UCSD-AML1 (cell line): ENCODE results near the gene EDAR.

Experiments used
- DNase-seq: peaks from one replicate; lab custom pipeline; 2025; ENCODE audit not compliant: unreplicated experiment; lab: John Stamatoyannopoulos, UW

The EDAR gene

DNA sequence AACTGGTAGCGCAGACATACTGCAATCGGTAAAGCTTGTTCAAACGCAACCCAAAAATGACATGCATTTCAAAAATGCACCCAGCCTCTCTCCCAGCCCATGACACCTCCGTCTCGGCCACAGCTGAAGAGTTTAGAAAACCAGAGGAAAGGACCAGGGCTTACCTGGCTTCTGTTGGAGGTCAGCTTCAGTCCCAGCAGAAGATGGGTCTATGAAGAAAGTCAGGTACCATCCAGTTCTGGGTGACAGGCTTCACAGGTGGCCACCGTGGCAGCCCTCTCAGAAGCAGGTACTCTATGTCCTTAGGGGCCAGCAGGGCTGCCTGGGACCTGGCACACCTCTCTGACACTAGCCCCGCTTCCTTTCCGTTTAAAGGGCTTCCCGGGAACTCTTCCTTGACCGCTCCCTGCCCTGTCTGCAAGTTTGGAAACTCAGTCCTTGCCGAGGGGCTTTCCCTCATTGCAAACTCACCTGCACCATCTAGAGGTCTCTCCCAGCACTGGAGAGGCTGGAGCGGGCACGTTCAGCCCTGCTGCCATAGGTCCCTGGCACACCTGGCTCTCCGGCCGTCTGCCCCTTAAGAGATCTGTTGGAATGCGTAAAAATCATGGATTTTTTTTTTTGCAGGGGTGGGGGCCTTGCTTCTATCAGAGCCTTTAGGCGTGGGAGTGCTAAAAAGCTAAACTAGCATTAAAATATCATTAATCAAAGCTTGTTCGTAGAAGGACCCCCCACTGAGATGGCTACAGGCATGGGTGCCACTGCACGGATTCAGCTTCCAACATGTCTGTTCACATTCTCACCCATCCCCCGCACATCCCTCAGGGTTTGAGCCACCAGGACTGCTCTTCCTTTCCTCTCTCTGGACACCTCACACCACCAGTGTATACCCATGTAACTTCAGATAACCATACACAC, at the start of gene EDAR:
Gene EDAR (minus strand): TSS at position 425 of the 918 bp plus-strand sequence. CDS start 58,206 bp downstream, outside the sequence.
- DNase-seq = peak; percentile 16

DNA sequence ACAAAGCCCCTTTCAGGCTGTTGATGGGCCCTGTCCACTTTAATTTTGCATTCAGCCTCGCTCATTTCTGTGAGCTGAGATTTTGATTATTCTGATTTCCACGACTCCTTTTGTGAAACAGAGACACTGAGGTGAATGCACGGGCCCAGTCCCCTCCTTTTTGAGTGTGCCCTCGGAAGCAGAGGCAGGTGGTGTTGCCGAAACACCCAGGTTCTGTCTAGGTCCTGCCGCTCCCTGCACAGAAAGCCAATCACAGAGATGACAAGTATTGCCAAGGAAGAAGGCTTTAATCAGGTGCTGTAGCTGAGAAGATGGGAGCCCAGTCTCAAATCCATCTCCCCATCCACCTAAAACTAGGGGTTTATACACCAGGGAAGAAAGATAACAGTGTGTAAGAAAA, 44.2 kb upstream of the EDAR start:
- DNase-seq = no peak

DNA sequence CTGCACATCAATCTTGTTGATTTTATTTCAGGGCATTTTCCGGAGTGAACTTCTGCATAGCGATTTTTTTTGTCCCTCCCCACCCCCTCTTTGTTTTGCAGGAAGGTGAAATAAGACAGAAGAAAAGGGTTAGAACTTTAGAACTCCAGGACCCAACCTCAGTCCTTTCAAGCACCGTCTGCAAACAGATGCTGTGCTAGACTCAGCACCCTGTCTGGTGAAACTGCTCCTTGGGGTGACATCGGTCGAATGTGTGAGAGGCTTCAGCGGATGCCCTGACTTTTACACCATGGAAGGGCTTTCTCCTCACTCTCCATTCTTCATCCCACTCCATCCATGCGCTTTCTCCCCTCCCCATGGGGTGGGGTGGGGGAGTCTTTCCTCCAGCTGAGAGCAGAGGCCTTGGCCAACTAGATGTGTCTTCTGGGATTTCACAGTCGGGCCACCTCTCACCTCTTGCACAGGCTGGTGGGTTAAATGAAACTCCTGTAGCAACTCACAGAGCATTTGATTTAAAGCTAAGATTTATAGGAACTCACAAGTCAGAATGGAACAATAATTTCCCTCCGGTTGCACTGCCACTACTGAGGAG, 43.3 kb upstream of the EDAR start:
- no peak for DNase-seq

DNA sequence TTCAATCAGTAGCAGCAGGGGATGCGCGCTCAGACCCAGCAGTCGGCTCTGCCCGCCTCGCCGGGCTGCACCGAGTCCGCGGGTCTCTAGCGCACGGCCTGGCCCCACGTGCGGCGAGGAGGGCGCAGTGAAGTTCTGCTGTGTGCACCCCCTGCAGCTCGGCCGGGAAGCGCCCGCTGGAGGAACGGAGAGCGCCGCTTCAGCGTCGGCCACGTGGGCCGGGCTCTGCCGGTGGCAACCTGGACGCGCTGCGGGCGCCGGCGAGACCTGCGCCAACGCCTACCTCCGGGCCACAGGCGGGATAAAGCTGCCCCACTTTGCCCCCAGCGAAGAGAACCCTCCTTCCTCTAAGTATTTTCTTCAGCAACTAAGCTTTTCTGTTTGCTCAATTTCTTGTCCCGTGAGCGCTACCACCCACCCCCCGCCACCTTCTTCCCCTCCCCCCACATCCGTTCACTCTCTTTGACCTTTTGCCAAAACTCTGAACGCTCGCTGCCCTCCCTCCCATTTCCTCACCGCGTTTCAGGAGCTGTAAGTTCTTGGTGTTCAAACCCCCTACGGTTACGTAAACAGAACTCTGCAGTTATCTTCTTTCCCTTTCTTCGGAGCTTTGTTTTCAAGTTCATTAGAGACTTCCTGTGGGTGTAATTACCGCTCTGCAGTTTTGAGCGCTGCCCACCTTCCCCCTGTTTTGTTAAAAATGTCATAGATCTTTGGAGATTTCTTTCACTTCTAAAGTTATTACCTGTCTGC, 42.6 kb upstream of the EDAR start:
- peak; percentile 52 for DNase-seq

DNA sequence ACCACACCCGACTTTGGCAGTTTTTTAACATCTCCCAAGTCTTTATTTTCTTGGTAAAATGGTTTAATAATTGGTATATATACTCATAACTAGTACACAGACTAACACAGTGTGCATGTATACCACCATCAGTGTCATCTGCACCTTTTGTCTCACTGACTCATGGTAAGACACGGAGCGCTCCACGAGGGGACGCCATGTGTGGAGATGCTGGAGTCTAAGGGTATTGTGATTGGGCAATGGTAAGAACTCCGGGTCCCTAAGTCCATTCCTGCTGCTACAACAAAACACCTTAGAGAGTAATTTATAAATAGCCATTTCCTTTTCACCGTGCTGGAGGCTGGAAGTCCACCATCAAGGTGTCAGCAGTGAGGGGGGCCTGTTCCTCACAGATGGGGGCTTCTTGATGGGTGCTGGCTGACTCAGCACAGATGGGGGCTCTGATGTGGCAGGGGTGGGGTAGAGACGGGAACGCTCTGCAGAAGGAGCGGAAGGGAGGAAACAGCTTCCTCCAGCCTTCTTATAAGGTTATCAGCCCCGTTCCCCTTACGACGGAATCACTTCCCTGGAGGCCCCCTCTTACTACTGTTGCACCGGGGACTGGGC, 42.0 kb upstream of the EDAR start:
- DNase-seq = no peak

DNA sequence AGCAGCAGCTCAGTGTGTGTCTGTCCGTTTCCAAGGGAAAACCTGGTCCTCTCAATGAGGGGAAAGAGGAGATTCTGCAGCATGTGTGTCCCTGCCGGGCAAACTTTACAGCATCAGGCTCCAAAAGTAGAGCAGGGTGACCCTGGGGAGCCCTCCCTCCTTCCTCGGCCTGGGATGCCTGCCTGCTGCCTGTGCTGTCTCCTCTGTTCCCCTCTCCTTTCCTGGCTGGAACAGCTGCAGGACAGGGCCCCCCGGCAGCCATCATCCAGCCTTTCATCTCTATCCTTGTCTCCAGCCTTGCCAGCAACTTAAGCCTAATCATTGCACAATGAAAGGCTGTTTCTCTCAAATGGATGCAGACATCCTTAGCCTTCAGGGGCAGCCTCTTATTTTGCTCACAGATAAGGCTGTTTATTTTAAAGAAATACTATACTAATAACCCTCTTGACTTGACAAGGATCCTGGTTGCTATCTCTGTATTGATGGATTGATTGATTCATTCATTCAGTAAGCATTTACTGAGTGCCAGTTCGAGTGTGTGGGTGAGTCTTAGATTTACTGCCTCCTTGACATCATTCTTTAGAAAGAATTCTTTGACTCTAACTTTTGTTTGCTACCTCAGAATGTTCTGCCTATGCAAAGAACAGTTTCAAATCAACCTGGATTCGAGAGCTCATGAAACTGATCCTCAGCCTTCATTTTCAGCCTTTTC, 40.6 kb upstream of the EDAR start:
- no peak for DNase-seq

DNA sequence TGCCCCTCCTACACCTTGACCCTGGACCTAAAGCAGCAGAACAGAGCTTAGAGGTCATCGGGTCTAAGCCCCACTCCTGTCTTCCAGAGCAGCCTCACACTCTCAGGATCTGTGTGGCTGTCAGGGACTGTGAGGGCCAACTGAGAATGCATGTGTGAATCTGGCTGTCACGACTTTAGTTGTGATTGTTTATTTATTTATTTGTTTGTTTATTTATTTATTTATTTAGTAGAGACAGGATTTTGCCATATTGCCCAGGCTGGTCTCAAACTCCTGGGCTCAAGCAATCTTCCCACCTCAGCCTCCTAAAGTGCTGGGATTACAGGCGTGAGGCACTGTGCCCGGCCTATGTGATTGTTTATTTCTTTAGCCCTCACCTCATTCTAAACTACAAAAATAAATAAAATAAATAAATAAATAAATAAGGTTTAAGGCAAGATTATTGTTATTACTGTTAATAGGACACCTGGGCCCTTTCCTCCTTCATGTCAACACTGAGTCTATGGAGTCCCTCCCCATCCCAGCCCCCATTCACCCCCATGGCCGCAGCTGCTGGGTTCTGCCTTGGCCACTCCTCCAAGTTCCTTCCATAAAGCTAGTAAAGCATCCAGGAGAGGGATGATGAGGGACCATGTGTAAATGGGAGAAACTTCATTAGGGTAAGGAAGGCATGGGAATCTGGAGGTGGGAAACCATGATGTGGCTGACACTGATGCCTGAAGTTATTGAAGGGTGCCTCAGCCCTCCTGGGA, 39.9 kb upstream of the EDAR start:
- no peak for DNase-seq

DNA sequence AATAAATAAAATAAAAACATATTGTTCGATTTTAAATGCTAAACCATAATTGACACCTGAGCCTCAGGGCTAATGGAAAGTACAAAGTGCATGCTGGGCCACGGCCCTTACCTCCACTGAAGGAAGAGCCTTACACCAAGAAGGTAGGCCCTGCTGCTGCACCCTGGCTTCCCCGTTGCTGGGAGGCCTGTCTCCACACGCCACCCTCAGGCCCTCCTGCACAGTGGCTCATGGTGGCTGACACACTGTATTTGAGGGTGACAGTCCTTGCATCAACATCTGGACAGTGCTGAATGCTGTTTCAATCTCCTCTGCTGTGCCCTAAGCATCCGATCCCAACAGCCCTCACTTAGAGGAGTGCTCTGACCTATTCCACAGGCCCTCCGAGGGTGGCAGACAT, 39.3 kb upstream of the EDAR start:
- no peak for DNase-seq

DNA sequence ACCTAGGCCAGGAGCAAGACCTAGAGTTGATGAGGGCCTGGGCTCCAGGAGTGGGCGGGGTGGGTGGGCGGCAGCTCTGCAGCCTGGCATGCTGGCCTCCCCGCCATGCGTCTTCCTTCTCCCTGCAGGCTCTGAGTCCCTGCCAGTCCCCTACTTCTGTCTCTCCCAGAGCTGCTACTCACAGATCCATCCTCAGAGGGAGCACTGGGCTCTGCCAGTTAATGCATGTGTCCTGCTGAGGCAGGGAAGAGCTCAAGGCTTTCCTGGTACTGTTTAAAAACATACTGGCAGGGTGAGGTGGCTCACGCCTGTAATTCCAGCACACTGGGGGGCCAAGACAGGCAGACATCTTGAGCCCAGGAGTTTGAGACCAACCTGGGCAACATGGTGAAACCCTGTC, 38.7 kb upstream of the EDAR start:
- DNase-seq = no peak

DNA sequence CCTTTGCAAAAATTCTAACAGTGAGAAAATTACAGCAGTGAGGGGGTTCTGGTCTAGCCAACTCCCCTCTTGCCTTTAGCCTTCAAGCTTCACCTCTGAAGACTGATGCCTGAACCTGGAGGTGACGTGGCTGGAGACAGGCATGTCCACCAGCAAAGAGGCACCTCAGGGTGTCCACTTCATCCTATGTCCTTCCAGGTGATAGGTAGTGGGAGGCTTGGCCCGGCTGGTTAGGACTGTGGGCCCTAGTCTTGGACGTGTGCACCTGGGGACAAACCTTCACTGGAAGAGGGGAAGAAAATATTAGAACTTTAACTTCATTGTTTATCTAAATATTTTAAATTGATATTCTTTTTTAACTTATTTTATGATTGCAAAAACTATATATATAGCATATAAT, 35.5 kb upstream of the EDAR start:
- no peak for DNase-seq

DNA sequence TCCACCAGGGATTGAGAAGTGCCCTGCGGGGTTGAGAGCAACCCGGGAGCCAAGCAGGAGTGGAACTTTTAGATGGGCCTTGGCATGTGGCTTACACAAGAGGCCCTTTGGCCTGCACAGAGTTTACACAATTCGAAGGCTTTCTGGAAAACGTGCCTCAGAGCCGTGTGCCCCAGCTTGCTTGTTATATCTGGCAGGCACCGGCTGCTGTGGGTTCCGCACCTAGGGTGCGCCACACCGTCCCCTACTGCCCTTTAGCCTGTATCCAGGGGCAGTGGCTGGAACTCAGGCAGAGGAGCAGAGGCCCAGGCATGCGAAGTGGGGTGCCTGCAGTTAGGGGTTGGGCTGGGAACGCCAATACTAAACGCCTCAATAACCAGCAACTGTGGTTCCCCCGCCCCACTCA, 32.9 kb upstream of the EDAR start:
- no peak for DNase-seq

DNA sequence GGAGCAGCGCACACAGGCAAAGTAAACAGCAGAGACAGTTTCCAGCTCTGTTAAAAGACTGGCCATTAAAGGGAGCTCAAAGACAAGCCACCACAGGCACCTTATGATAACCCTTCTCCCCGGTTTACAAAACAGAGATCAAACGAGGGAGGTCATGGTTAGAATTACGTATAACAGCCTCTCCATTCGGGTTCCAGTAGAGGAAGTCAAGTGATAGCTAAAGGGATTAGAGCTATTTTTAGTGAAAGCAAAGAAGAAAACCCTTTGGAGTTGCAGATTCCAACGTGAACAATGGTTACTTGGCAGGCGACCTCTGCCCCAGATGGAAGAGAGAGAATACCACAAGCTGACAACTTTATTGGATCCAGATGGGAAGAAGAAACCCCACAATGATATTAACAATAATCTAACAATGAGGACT, 31.2 kb upstream of the EDAR start:
- no peak for DNase-seq

DNA sequence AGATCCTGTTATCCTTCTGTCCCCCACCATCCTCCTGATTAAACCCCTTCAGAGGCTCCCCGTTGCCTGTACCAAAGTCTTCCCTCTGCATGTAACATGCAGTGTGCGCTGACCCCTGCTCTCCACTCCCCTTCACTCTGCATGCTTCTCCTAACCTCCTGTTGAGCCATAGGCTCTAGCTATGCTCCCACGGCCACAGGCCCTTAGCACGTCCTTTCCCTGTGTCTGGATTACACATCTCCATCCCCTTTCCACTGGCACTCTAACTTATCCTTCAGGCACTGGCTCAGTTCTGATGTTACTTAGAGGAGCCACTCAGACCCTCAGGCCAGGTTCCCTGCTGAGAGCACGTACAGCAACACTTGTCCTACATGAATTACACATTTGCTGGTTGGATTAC, 29.4 kb upstream of the EDAR start:
- DNase-seq = no peak

DNA sequence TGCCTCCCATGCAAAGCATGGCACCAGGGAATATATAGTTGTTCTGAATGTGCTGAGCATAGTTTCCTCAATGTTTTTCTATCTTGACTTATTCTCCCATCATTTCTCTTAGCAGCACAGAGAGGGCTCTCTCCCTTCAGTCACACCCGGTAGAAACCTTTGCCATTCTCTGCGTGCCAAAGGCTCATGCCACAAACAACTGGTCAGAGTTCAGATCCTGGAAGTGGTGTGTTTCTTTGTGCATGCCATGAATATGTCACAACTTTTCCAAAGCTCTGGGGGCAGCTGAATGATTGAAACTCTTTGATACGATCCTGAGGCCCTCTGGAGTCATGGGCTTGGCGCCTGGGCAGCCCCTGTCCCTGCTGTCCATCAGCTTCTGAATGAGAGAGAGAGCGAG, 28.0 kb upstream of the EDAR start:
- no peak for DNase-seq

DNA sequence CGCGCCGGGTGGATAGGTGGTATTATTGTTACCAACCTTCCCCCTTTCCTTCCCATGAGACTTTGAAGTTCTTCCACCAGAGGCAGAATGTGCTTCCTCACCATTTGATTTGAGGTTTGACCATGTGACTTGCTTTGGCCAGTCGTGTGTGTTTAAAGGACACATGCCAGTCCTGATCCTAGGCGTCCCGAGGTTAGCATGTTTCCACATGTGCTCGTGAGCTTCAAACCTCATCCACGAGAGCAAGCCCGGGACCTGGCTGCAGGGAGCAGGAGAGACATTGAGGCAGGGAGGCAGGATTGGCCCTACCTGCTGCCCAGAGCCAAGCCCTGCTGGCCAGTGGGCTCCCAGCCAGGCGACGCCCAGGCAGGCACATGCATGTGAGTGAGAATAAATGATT, 27.4 kb upstream of the EDAR start:
- no peak for DNase-seq

DNA sequence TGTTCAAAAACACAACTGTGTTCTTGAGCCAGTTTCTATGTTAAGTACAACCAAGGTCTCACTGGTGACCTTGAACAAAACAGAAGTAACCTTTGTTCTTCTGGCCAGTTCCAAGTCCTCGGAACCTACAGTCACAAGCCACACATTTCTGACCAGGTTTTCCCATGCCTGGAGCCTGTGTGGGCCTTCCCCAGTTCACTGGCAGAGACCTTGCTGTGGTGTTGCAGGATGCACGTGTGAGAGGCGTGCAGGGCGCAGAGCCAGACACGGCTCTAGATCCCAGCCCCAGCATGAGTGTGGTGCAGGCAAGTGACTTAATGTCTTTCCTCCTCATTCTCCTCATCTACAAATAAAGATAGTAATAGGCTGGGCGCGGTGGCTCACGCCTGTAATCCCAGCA, 25.5 kb upstream of the EDAR start:
- DNase-seq = no peak

DNA sequence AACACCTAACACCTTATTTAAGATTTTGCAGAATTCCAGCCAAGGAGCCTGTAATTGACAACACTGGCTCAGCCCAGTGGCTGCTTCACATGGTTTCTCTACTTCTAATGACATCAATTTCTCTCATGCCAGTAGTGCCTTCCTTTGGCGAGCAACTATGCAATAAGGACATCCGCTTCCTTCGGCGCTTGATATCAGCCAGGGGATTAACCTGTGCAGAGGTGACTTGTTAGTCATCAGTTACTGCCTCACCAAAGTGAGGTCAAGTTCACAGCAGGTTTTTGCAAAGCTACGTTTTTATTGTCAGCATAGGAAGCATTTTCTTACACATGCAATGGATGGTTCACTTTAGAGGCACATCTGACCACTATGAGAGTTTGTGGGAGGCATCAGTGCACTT, 24.0 kb upstream of the EDAR start:
- no peak for DNase-seq

DNA sequence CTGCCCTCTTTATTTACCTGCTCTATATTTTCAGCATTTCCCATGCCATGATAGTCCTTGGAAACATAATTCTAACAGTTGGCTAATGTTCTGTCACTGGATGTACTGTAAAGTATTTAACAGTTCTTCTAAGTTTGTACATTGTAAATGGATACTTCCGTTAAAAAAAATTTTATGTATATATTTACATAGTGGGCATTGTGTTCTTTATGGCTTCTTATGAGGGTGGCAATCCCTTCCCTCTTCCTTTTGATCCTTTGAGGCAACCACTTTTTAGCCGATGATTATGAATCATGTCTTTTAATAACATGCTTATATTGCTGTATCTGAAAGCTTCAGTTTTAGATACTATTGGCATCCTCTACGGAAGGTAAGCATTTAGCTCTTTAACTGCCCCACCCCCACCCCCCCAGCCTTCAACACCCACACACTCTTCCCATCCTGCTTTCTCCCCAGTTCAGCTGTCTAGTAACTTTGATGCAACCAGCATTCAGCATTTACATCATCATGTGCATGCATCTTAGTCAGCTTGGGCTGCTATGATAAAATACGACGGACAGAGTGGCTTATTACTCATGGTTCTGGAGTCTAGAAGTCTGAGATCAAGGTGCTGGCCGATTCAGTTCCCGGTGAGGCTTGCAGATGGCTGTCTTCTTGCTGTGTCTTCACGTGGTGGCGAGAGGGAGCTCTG, 21.0 kb upstream of the EDAR start:
- DNase-seq = no peak

DNA sequence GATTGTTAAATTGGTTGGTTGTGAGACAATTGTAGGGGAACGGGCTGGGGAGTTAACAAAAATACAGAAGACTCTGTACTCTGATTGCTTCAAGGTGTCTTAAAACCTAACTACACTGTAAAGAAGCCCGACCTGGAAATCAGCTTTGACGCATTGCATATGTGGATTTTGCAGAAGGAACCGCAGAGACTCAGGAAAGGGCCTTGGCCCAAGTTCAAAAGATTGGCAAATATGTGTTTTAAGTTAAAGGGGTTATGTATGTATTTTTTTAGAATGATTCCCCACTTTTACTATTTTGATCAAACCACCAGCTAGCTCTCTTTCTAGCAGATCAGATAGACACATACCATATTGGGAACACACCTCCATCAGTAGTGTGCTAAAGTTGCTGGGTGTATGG, 18.0 kb upstream of the EDAR start:
- DNase-seq = no peak
